HEK293T (cell line): ENCODE measurements around the gene INPP4B.

Experiments
- ARNT ChIP-seq: fragments of 450-650 bp; IDR thresholded peaks from 2 replicates; pipeline ENCODE4 v1.6.1; 2017; ENCODE audit warnings: mild to moderate bottlenecking
- BHLHE40 ChIP-seq: fragments of 450-650 bp; IDR thresholded peaks from 2 replicates; pipeline ENCODE4 v1.6.1; 2016; ENCODE audit warnings: mild to moderate bottlenecking, moderate library complexity, borderline replicate concordance
- CTBP1 ChIP-seq: fragments of 450-650 bp; IDR thresholded peaks from 2 replicates; pipeline ENCODE4 v1.6.1; 2016; ENCODE audit warnings: borderline replicate concordance
- ELF4 ChIP-seq: fragments of 450-650 bp; IDR thresholded peaks from 2 replicates; pipeline ENCODE4 v1.6.1; 2017; ENCODE audit warnings: antibody characterized with exemption
- FOXA1 ChIP-seq: fragments of 450-650 bp; IDR thresholded peaks from 2 replicates; pipeline ENCODE4 v1.6.1; 2016; ENCODE audit warnings: mild to moderate bottlenecking
- FOXK2 ChIP-seq: fragments of 450-650 bp; IDR thresholded peaks from 2 replicates; pipeline ENCODE4 v1.6.1; 2016; ENCODE audit warnings: mild to moderate bottlenecking
- FOXM1 ChIP-seq: fragments of 450-650 bp; IDR thresholded peaks from 2 replicates; pipeline ENCODE4 v1.6.1; 2017; ENCODE audit warnings: mild to moderate bottlenecking, borderline replicate concordance
- HDGF ChIP-seq: fragments of 450-650 bp; IDR thresholded peaks from 2 replicates; pipeline ENCODE4 v1.6.1; 2017; ENCODE audit warnings: antibody characterized with exemption, borderline replicate concordance
- NFRKB ChIP-seq: fragments of 450-650 bp; IDR thresholded peaks from 2 replicates; pipeline ENCODE4 v1.6.1; 2016; ENCODE audit warnings: mild to moderate bottlenecking, moderate library complexity
- SP1 ChIP-seq: fragments of 450-650 bp; IDR thresholded peaks from 2 replicates; pipeline ENCODE4 v1.6.1; 2017
- SUZ12 ChIP-seq: fragments of 450-650 bp; IDR thresholded peaks from 2 replicates; pipeline ENCODE4 v1.6.1; 2016; ENCODE audit warnings: mild to moderate bottlenecking
- TARDBP ChIP-seq: fragments of 450-650 bp; IDR thresholded peaks from 2 replicates; pipeline ENCODE4 v1.6.1; 2016
- ZNF384 ChIP-seq: fragments of 450-650 bp; IDR thresholded peaks from 2 replicates; pipeline ENCODE4 v1.6.1; 2016

DNA sequence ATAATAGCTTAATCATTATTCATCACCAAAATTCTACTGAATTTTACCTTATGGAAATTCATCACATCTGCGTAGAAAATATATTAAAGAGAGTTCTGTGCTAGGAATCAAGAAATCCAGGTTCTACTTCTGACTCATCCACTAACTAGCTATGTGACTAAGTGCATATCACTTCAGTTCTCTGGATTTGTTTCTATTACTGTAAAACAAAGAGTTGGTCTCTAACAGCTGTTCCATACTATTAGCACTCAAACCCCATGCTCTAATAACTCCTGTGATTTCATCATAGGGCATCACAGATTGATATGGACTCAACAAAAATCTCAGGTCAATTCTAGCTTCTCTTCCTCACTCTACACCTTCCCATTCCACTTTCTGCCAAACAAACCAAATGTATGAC is 572.0 kb downstream of the INPP4B start:
- no peak for TF ChIP-seq SP1
- TF ChIP-seq FOXM1: no peak
- no peak for TF ChIP-seq BHLHE40
- no peak for TF ChIP-seq FOXK2
- no peak for TF ChIP-seq TARDBP
- TF ChIP-seq ARNT: no peak
- TF ChIP-seq SUZ12: no peak
- TF ChIP-seq HDGF: no peak
- no peak for TF ChIP-seq NFRKB
- TF ChIP-seq ZNF384: no peak
- TF ChIP-seq CTBP1: no peak
- no peak for TF ChIP-seq FOXA1
- TF ChIP-seq ELF4: no peak
